DOHH2 (cell line): ENCODE measurements around the gene BACE2.

Experiments used
- H3F3A ChIP-seq: fragments of 200-600 bp; sonication (generic), shearing (Covaris generic); 2 replicates; pipeline ENCODE4 v1.6.0; 2016; ENCODE audit warnings: antibody characterized with exemption, mild to moderate bottlenecking; ENCODE audit not compliant: control insufficient read depth, insufficient read depth
- H3K27ac ChIP-seq: fragments of 200-600 bp; sonication (generic); 2 replicates; pipeline ENCODE4 v1.5.1; 2014; ENCODE audit warnings: low read depth, mild to moderate bottlenecking, low read length, moderate library complexity
- H3K27me3 ChIP-seq: fragments of 200-600 bp; sonication (generic); 2 replicates; pipeline ENCODE4 v1.6.1; 2014; ENCODE audit warnings: mild to moderate bottlenecking, low read length, mixed read lengths; ENCODE audit not compliant: control insufficient read depth
- H3K36me3 ChIP-seq: fragments of 200-600 bp; sonication (generic); 2 replicates; pipeline ENCODE4 v1.6.1; 2014; ENCODE audit warnings: mild to moderate bottlenecking, low read length, moderate library complexity, mixed read lengths; ENCODE audit not compliant: control insufficient read depth
- H3K4me1 ChIP-seq: fragments of 200-600 bp; sonication (generic); 2 replicates; pipeline ENCODE4 v1.6.1; 2014; ENCODE audit warnings: mild to moderate bottlenecking, low read length, mixed read lengths; ENCODE audit not compliant: control insufficient read depth
- H3K4me2 ChIP-seq: fragments of 200-600 bp; sonication (generic); 2 replicates; pipeline ENCODE4 v1.6.0; 2014; ENCODE audit warnings: mild to moderate bottlenecking, low read length, moderate library complexity
- H3K4me3 ChIP-seq: fragments of 200-600 bp; sonication (generic); 2 replicates; pipeline ENCODE4 v1.5.1; 2014; ENCODE audit warnings: mild to moderate bottlenecking, low read length, mixed read lengths
- H3K79me2 ChIP-seq: fragments of 200-600 bp; sonication (generic); 2 replicates; pipeline ENCODE4 v1.6.1; 2014; ENCODE audit warnings: mild to moderate bottlenecking, low read length, mixed read lengths; ENCODE audit not compliant: control insufficient read depth
- H3K9me2 ChIP-seq: fragments of 200-600 bp; sonication (generic); replicated peaks from 2 replicates; pipeline ENCODE4 v1.6.1; 2014; ENCODE audit warnings: mild to moderate bottlenecking, low read length, mixed read lengths; ENCODE audit not compliant: control insufficient read depth
- H3K9me3 ChIP-seq: fragments of 200-600 bp; sonication (generic); 2 replicates; pipeline ENCODE4 v1.6.1; 2014; ENCODE audit warnings: antibody characterized with exemption, low read length, mixed read lengths; ENCODE audit not compliant: control insufficient read depth, insufficient read depth
- H4K20me1 ChIP-seq: fragments of 200-600 bp; sonication (generic); 2 replicates; pipeline ENCODE4 v1.6.0; 2014; ENCODE audit warnings: low read depth, mild to moderate bottlenecking, antibody characterized with exemption, low read length, moderate library complexity; ENCODE audit not compliant: control insufficient read depth, insufficient read depth
- EZH2phosphoT487 ChIP-seq: fragments of 200-600 bp; sonication (generic); IDR thresholded peaks from 2 replicates; pipeline ENCODE4 v1.6.1; 2017; ENCODE audit warnings: borderline replicate concordance, mild to moderate bottlenecking, antibody characterized with exemption, low read length, moderate library complexity, mixed read lengths
- TF ChIP-seq, protein P1 (sequence below): fragments of 200-600 bp; sonication (generic); IDR thresholded peaks from one replicate; pipeline ENCODE4 v1.5.1; 2014; ENCODE audit warnings: antibody characterized with exemption, mild to moderate bottlenecking, low read depth, low read length; ENCODE audit not compliant: poor library complexity, severe bottlenecking

BACE2 gene

GRCh38 chr21:41143596-41144325 lies 24.2 kb upstream of the BACE2 start:
- Histone ChIP-seq H3K79me2 (no peaks in the 10 kb centered on the region), H3F3A (no peaks in the 10 kb centered on the region), H3K4me2 (no peak overlapping the region), H3K27me3 (no peaks in the 10 kb centered on the region), H3K9me3 (no peaks in the 10 kb centered on the region), H3K9me2 (no peaks in the 10 kb centered on the region), H4K20me1 (no peaks in the 10 kb centered on the region), H3K4me3 (no peak overlapping the region), H3K27ac (no peak overlapping the region), H3K36me3 (no peaks in the 10 kb centered on the region), H3K4me1 (no peaks in the 10 kb centered on the region)
- TF ChIP-seq EZH2phosphoT487: no peak
- TF ChIP-seq, protein P1, sequence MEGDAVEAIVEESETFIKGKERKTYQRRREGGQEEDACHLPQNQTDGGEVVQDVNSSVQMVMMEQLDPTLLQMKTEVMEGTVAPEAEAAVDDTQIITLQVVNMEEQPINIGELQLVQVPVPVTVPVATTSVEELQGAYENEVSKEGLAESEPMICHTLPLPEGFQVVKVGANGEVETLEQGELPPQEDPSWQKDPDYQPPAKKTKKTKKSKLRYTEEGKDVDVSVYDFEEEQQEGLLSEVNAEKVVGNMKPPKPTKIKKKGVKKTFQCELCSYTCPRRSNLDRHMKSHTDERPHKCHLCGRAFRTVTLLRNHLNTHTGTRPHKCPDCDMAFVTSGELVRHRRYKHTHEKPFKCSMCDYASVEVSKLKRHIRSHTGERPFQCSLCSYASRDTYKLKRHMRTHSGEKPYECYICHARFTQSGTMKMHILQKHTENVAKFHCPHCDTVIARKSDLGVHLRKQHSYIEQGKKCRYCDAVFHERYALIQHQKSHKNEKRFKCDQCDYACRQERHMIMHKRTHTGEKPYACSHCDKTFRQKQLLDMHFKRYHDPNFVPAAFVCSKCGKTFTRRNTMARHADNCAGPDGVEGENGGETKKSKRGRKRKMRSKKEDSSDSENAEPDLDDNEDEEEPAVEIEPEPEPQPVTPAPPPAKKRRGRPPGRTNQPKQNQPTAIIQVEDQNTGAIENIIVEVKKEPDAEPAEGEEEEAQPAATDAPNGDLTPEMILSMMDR: no peak

- H3K79me2 ChIP-seq: no peaks in the 10 kb centered on the region
- no peaks in the 10 kb centered on the region for H3K4me1 ChIP-seq
- H3K4me3 ChIP-seq: no peak overlapping the region
- H3K27ac ChIP-seq: no peak overlapping the region
- H3F3A ChIP-seq: no peaks in the 10 kb centered on the region
- no peaks in the 10 kb centered on the region for H3K9me2 ChIP-seq
- TF ChIP-seq, protein P1: no peak
- TF ChIP-seq EZH2phosphoT487: no peak
- H3K9me3 ChIP-seq: peaks cover 13% of the 10 kb centered on the region; the same call in 1 of the 2 replicates
- no peaks in the 10 kb centered on the region for H3K27me3 ChIP-seq
- no peak overlapping the region for H3K4me2 ChIP-seq
- no peaks in the 10 kb centered on the region for H3K36me3 ChIP-seq
- H4K20me1 ChIP-seq: no peaks in the 10 kb centered on the region
Measured at GRCh38 chr21:41147096-41147978, 20.6 kb upstream of the BACE2 start.

- H3K27ac ChIP-seq: no peak overlapping the region
- no peaks in the 10 kb centered on the region for H4K20me1 ChIP-seq
- no peak for TF ChIP-seq EZH2phosphoT487
- TF ChIP-seq, protein P1: no peak
- H3K4me3 ChIP-seq: no peak overlapping the region
- no peaks in the 10 kb centered on the region for H3K36me3 ChIP-seq
- no peaks in the 10 kb centered on the region for H3F3A ChIP-seq
- H3K4me1 ChIP-seq: no peaks in the 10 kb centered on the region
- H3K9me3 ChIP-seq: peaks cover 13% of the 10 kb centered on the region; the same call in 1 of the 2 replicates
- H3K4me2 ChIP-seq: no peak overlapping the region
- H3K79me2 ChIP-seq: no peaks in the 10 kb centered on the region
- no peaks in the 10 kb centered on the region for H3K27me3 ChIP-seq
- H3K9me2 ChIP-seq: no peaks in the 10 kb centered on the region
Measured at GRCh38 chr21:41147979-41148355, 20.0 kb upstream of the BACE2 start.
